Panc1 (cell line): ENCODE results near the gene SLX4IP. TPM values are rescaled to one million over a fixed set of nuclear protein-coding genes. Genes with fewer than 3 reads are reported as not detected.

Source experiments
- ATAC-seq: fragments of 200-7000 bp; cut with Tn5 transposase; 2 replicates; pipeline ENCODE4 v1.9.1; 2020; ENCODE audit warnings: mild to moderate bottlenecking, moderate library complexity
- BruUV-seq: library from RNA; stranded (reverse); fragments of 400-500 nt; replicated peaks from 2 replicates; lab custom pipeline; 2021; lab: Mats Ljungman, UMichigan
- CTCF ChIA-PET: fragments of 300-600 bp; sonication (Branson Sonifier 250); formaldehyde crosslinking; loops from one replicate; lab custom pipeline; 2022; ENCODE audit warnings: antibody characterized with exemption; lab: Charles Lee
- POLR2A ChIA-PET: fragments of 300-600 bp; sonication (Branson Sonifier 250); formaldehyde crosslinking; loops from one replicate; lab custom pipeline; 2022; ENCODE audit warnings: antibody characterized with exemption; lab: Charles Lee
- DNase-seq: peaks from one replicate; pipeline ENCODE4 v3.0.0-alpha.2; 2010; ENCODE audit warnings: low read depth, low spot score
- H3K27ac ChIP-seq: 2 replicates; pipeline ENCODE4 v1.5.1; 2011; ENCODE audit warnings: mild to moderate bottlenecking, low read length, inconsistent platforms
- H3K27me3 ChIP-seq: fragments of 200-500 bp; sonication (Bioruptor generic); 2 replicates; pipeline ENCODE4 v1.6.0; 2014; ENCODE audit warnings: low read length, inconsistent platforms; ENCODE audit not compliant: control insufficient read depth, insufficient read depth
- H3K36me3 ChIP-seq: fragments of 200-500 bp; sonication (Bioruptor generic); 2 replicates; pipeline ENCODE4 v1.5.1; 2014; ENCODE audit warnings: inconsistent platforms, mild to moderate bottlenecking, low read length, moderate library complexity; ENCODE audit not compliant: control insufficient read depth, insufficient read depth
- H3K4me1 ChIP-seq: 2 replicates; pipeline ENCODE4 v1.5.1; 2011; ENCODE audit warnings: inconsistent platforms, mild to moderate bottlenecking, low read length, moderate library complexity; ENCODE audit not compliant: control insufficient read depth, insufficient read depth
- H3K4me3 ChIP-seq, 2 experiments: 2 replicates each; pipeline ENCODE4 v1.5.1; 2011 to 2012; ENCODE audit warnings: low read depth in 2 of 2, low read length in 2 of 2, mild to moderate bottlenecking in 2 of 2, inconsistent platforms in 1 of 2, moderate library complexity in 1 of 2
- H3K9me3 ChIP-seq: fragments of 200-500 bp; sonication (Bioruptor generic); 2 replicates; pipeline ENCODE4 v1.5.1; 2014; ENCODE audit warnings: low read depth, mild to moderate bottlenecking, inconsistent platforms, low read length, moderate library complexity; ENCODE audit not compliant: control insufficient read depth, insufficient read depth
- POLR2AphosphoS5 ChIP-seq: IDR thresholded peaks from 2 replicates; pipeline ENCODE4 v1.6.1; 2012; ENCODE audit warnings: mild to moderate bottlenecking, low read depth, low read length, moderate library complexity
- SIN3A ChIP-seq: IDR thresholded peaks from 2 replicates; pipeline ENCODE4 v1.6.1; 2012; ENCODE audit warnings: low read depth, mild to moderate bottlenecking, low read length, moderate library complexity, borderline replicate concordance; ENCODE audit not compliant: insufficient read depth
- TCF7L2 ChIP-seq: IDR thresholded peaks from 2 replicates; pipeline ENCODE4 v1.6.1; 2011; ENCODE audit warnings: mild to moderate bottlenecking, low read depth, low read length, inconsistent platforms
- in situ Hi-C: cut with HindIII; loops from 2 replicates; pipeline ENCODE4 v1.10.0; 2016; ENCODE audit warnings: low sequenced_read_pairs, low pct_unique_long_range_greater_than_20kb
- intact Hi-C: fragments of 100-400 bp; cut with micrococcal nuclease; formaldehyde crosslinking; loops from one replicate; pipeline ENCODE4 v1.10.0; 2022; ENCODE audit not compliant: unreplicated experiment
- total RNA-seq: library from RNA; stranded (reverse); gene quantifications from one replicate; pipeline ENCODE4 v1.2.1, GENCODE V29; 2021; ENCODE audit not compliant: unreplicated experiment
- TF ChIP-seq, protein P1 (sequence below), 2 experiments: IDR thresholded peaks; 2 replicates each; pipeline ENCODE4 v1.6.1; 2011 to 2012; ENCODE audit warnings: low read depth in 2 of 2, control low read depth in 1 of 2, low read length in 1 of 2, mild to moderate bottlenecking in 1 of 2, moderate library complexity in 1 of 2; ENCODE audit not compliant: insufficient read depth in 1 of 2
- TF ChIP-seq, protein P2 (sequence below): fragments of 450-650 bp; IDR thresholded peaks from 2 replicates; pipeline ENCODE4 v1.5.1; 2017; ENCODE audit warnings: mild to moderate bottlenecking

The SLX4IP gene
- total RNA-seq, 1 experiment from 2014 or later, result 5.4 TPM

DNA sequence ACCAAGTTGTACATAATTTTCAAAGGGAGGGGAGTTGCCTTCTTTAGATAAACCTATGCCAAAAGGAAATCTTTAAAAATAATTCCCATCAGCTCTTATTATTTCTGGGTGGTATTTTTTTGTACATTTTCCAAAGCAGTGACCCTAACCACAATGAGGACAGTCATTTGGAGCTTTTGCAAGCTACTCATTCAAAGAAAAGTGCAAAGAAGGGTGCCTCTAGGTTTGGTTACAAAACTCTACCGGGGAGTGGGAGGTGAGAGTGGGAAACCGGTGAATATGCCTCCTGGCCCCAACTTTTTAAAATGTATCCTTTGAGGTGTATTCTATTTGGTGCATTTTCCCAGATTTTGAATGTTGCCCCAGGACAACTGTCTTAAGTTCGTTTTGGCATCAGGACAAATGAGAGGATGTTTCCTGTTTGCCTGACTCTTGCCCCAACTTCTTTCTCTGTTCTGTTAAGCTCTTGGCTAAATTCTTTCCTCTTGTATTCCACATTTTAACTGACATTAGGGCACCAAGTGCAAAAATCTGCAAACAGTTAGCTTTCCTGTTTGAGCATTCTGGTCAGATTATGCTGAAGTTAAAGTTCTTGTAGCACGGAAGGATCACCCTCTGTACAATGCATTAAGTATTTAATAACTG is 78.9 kb downstream of the SLX4IP start:
- Histone ChIP-seq H3K4me3 (no peak overlapping the region), H3K27ac (no peak overlapping the region), H3K27me3 (no peaks in the 10 kb centered on the region), H3K36me3 (no peaks in the 10 kb centered on the region), H3K4me1 (peaks cover 18% of the 10 kb centered on the region), H3K9me3 (no peaks in the 10 kb centered on the region)
- intact Hi-C loops, result no loop called here
- DNase-seq (no peak), ATAC-seq (no peak)
- no TSS peak for BruUV-seq
- ChIA-PET POLR2A (no interaction called here), CTCF (no interaction called here)
- in situ Hi-C loops, result no loop called here
- TF ChIP-seq POLR2AphosphoS5 (no peak), TCF7L2 (no peak), SIN3A (no peak)
- TF ChIP-seq, protein P1, sequence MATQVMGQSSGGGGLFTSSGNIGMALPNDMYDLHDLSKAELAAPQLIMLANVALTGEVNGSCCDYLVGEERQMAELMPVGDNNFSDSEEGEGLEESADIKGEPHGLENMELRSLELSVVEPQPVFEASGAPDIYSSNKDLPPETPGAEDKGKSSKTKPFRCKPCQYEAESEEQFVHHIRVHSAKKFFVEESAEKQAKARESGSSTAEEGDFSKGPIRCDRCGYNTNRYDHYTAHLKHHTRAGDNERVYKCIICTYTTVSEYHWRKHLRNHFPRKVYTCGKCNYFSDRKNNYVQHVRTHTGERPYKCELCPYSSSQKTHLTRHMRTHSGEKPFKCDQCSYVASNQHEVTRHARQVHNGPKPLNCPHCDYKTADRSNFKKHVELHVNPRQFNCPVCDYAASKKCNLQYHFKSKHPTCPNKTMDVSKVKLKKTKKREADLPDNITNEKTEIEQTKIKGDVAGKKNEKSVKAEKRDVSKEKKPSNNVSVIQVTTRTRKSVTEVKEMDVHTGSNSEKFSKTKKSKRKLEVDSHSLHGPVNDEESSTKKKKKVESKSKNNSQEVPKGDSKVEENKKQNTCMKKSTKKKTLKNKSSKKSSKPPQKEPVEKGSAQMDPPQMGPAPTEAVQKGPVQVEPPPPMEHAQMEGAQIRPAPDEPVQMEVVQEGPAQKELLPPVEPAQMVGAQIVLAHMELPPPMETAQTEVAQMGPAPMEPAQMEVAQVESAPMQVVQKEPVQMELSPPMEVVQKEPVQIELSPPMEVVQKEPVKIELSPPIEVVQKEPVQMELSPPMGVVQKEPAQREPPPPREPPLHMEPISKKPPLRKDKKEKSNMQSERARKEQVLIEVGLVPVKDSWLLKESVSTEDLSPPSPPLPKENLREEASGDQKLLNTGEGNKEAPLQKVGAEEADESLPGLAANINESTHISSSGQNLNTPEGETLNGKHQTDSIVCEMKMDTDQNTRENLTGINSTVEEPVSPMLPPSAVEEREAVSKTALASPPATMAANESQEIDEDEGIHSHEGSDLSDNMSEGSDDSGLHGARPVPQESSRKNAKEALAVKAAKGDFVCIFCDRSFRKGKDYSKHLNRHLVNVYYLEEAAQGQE (IDR thresholded peaks at IDR 0.05; ENCODE audit: insufficient read depth in 1 of 2, low read depth in 2 of 2, low read length in 1 of 2), result no peak
- TF ChIP-seq, protein P2, sequence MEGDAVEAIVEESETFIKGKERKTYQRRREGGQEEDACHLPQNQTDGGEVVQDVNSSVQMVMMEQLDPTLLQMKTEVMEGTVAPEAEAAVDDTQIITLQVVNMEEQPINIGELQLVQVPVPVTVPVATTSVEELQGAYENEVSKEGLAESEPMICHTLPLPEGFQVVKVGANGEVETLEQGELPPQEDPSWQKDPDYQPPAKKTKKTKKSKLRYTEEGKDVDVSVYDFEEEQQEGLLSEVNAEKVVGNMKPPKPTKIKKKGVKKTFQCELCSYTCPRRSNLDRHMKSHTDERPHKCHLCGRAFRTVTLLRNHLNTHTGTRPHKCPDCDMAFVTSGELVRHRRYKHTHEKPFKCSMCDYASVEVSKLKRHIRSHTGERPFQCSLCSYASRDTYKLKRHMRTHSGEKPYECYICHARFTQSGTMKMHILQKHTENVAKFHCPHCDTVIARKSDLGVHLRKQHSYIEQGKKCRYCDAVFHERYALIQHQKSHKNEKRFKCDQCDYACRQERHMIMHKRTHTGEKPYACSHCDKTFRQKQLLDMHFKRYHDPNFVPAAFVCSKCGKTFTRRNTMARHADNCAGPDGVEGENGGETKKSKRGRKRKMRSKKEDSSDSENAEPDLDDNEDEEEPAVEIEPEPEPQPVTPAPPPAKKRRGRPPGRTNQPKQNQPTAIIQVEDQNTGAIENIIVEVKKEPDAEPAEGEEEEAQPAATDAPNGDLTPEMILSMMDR, result no peak

DNA sequence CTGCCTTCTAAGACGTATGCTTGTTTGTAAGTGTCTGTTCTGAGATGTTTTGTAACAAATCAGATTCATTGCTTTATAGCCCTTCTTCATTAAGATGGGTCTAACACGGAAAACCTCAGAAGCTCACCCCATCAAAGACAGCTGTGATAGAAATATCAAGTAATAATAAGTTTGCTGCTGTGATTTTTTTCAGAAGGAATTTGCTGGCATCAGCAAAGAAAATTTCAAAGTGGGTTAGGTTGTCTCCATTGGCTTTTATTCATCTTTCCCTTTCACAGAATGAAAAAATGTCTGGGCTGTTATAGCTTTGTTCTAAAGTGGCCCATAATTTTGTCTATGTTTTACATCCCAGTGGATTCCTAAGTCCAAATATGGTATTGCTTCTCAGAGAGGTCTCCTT is 81.4 kb downstream of the SLX4IP start:
- H3K36me3 ChIP-seq, result no peaks in the 10 kb centered on the region
- in situ Hi-C loops, result no loop called here
- H3K4me1 ChIP-seq, result peaks cover 16% of the 10 kb centered on the region
- TF ChIP-seq, protein P1 (IDR thresholded peaks at IDR 0.05; ENCODE audit: insufficient read depth in 1 of 2, low read depth in 2 of 2, low read length in 1 of 2), result no peak
- no peak for TF ChIP-seq SIN3A
- TF ChIP-seq TCF7L2, result no peak
- TF ChIP-seq POLR2AphosphoS5, result no peak
- TF ChIP-seq, protein P2, result no peak
- no peak for DNase-seq
- no peak overlapping the region for H3K4me3 ChIP-seq
- no TSS peak for BruUV-seq
- intact Hi-C loops, result no loop called here
- H3K27ac ChIP-seq, result no peak overlapping the region
- no peaks in the 10 kb centered on the region for H3K9me3 ChIP-seq
- ChIA-PET CTCF (no interaction called here), POLR2A (no interaction called here)
- ATAC-seq, result no peak
- no peaks in the 10 kb centered on the region for H3K27me3 ChIP-seq
